Endothelial cell of umbilical vein (primary cell): Measurements from ENCODE around the gene SLCO3A1. TPM values are rescaled to one million over a fixed set of nuclear protein-coding genes. Genes with fewer than 3 reads are reported as not detected.

Source experiments
- BruUV-seq: library from RNA; stranded (reverse); fragments of 400-500 nt; replicated peaks from 2 replicates; lab custom pipeline; 2021; lab: Mats Ljungman, UMichigan
- CTCF ChIA-PET: fragments of 300-600, 350-600 bp; sonication (Branson Sonifier 250); formaldehyde crosslinking; loops from one replicate; lab custom pipeline; 2021; ENCODE audit warnings: antibody characterized with exemption, inconsistent platforms; lab: Charles Lee
- POLR2A ChIA-PET: fragments of 300-600, 350-600 bp; sonication (Branson Sonifier 250); formaldehyde crosslinking; loops from one replicate; lab custom pipeline; 2021; ENCODE audit warnings: antibody characterized with exemption, inconsistent platforms; lab: Charles Lee
- DNase-seq: peaks from one replicate; pipeline ENCODE4 v3.0.0-alpha.2; 2011; ENCODE audit warnings: low read depth, low spot score
- FAIRE-seq: peaks from 2 replicates; lab custom pipeline; 2011; peaks lifted over from hg19 to GRCh38; lab: Jason Lieb, UNC
- H2AFZ ChIP-seq: 2 replicates; pipeline ENCODE4 v1.6.0; 2012; ENCODE audit warnings: low read depth, low read length, control low read depth, inconsistent platforms
- H3K27ac ChIP-seq: 2 replicates; pipeline ENCODE4 v1.5.1; 2011; ENCODE audit warnings: low read depth, mild to moderate bottlenecking, control low read depth, low read length, moderate library complexity; ENCODE audit not compliant: insufficient read depth
- H3K27me3 ChIP-seq, 2 experiments: 2 replicates each; pipeline versions ENCODE4 v1.6.0 to v1.6.1; 2011; ENCODE audit warnings: low read length in 2 of 2, mixed read lengths in 1 of 2; ENCODE audit not compliant: control insufficient read depth in 2 of 2, insufficient read depth in 2 of 2
- H3K36me3 ChIP-seq, 2 experiments: 2 replicates in 1 of 2; 3 replicates in 1 of 2; pipeline ENCODE4 v1.5.1; 2011; ENCODE audit warnings: low read length in 2 of 2, mild to moderate bottlenecking in 1 of 2, moderate library complexity in 1 of 2; ENCODE audit not compliant: control insufficient read depth in 2 of 2, insufficient read depth in 2 of 2; ENCODE audit errors: extremely low read depth in 1 of 2
- H3K4me1 ChIP-seq: 3 replicates; pipeline ENCODE4 v1.5.1; 2011; ENCODE audit warnings: mild to moderate bottlenecking, low read length; ENCODE audit not compliant: control insufficient read depth, insufficient read depth; ENCODE audit errors: extremely low read depth
- H3K4me2 ChIP-seq: 2 replicates; pipeline ENCODE4 v1.6.1; 2011; ENCODE audit warnings: low read length, control low read depth, mixed read lengths; ENCODE audit not compliant: insufficient read depth
- H3K4me3 ChIP-seq, 3 experiments: fragments of 200-600 bp in 1 of 3; sonication (generic), shearing (Covaris generic) in 1 of 3; replicated peaks in 1 of 3; 2 replicates each; pipeline ENCODE4 v1.5.1; 2011 to 2016; ENCODE audit warnings: control low read depth in 3 of 3, low read length in 3 of 3, mild to moderate bottlenecking in 2 of 3, inconsistent platforms in 1 of 3, low read depth in 1 of 3, moderate library complexity in 1 of 3; ENCODE audit not compliant: insufficient read depth in 1 of 3
- H3K79me2 ChIP-seq: 2 replicates; pipeline ENCODE4 v1.6.0; 2012; ENCODE audit warnings: low read length, inconsistent platforms; ENCODE audit not compliant: control insufficient read depth, insufficient read depth
- H3K9ac ChIP-seq: replicated peaks from 2 replicates; pipeline ENCODE3; 2011; ENCODE audit warnings: low read length, control low read depth; ENCODE audit not compliant: insufficient read depth; ENCODE audit errors: extremely low read depth
- H3K9me1 ChIP-seq: replicated peaks from 3 replicates; pipeline ENCODE4 v1.6.0; 2011; ENCODE audit warnings: mild to moderate bottlenecking, low read length; ENCODE audit not compliant: control insufficient read depth, insufficient read depth; ENCODE audit errors: extremely low read depth
- H3K9me3 ChIP-seq: replicated peaks from 2 replicates; pipeline ENCODE4 v1.5.1; 2012; ENCODE audit warnings: low read length, inconsistent platforms; ENCODE audit not compliant: control insufficient read depth, insufficient read depth
- H4K20me1 ChIP-seq: replicated peaks from 2 replicates; pipeline ENCODE3; 2011; ENCODE audit warnings: mild to moderate bottlenecking, low read length; ENCODE audit not compliant: control insufficient read depth, insufficient read depth; ENCODE audit errors: extremely low read depth
- EZH2 ChIP-seq: IDR thresholded peaks from 2 replicates; pipeline ENCODE4 v1.6.1; 2012; ENCODE audit warnings: borderline replicate concordance, low read depth, mild to moderate bottlenecking, moderate library complexity, low read length, inconsistent platforms; ENCODE audit not compliant: severe bottlenecking
- FOS ChIP-seq: IDR thresholded peaks from 2 replicates; pipeline ENCODE4 v1.6.1; 2011; ENCODE audit warnings: mild to moderate bottlenecking, low read length, moderate library complexity, borderline replicate concordance; ENCODE audit not compliant: insufficient read depth
- GATA2 ChIP-seq: IDR thresholded peaks from 2 replicates; pipeline ENCODE4 v1.7.0; 2011; ENCODE audit warnings: low read depth, mild to moderate bottlenecking, moderate library complexity, mixed read lengths, low read length; ENCODE audit not compliant: insufficient read length, insufficient read depth
- JUN ChIP-seq: IDR thresholded peaks from 2 replicates; pipeline ENCODE4 v1.6.1; 2011; ENCODE audit warnings: borderline replicate concordance, low read depth; ENCODE audit not compliant: insufficient read length, insufficient read depth
- MYC ChIP-seq: IDR thresholded peaks from one replicate; pipeline ENCODE4 v1.6.1; 2011; ENCODE audit warnings: mild to moderate bottlenecking, low read depth, low read length
- POLR2A ChIP-seq: IDR thresholded peaks from 2 replicates; pipeline ENCODE4 v1.6.1; 2012; ENCODE audit warnings: low read depth, mild to moderate bottlenecking, control low read depth, low read length
- POLR2AphosphoS5 ChIP-seq: IDR thresholded peaks from 2 replicates; pipeline ENCODE4 v1.6.1; 2012; ENCODE audit warnings: low read depth, mild to moderate bottlenecking, control low read depth, low read length, moderate library complexity; ENCODE audit not compliant: insufficient read depth
- dilution Hi-C: fragments of 300-500 bp; cut with MboI; formaldehyde crosslinking; loops from one replicate; pipeline ENCODE4 v1.15.0; 2019; ENCODE audit warnings: low sequenced_read_pairs; ENCODE audit not compliant: extremely low pct_ligation_motif_present
- intact Hi-C: fragments of 100-400 bp; cut with micrococcal nuclease; formaldehyde crosslinking; loops from one replicate; pipeline ENCODE4 v1.10.0; 2022
- polyA plus RNA-seq, 4 experiments: library from polyadenylated mRNA; depleted of rRNA in 3 of 4; stranded (reverse) in 3 of 4; unstranded in 1 of 4; fragments of >200 nt; gene quantifications; 2 replicates each; pipeline versions ENCODE4 v1.2.1 to v1.2.3, GENCODE V29; 2011 to 2012; ENCODE audit warnings: missing spikeins in 1 of 4
- total RNA-seq: library from RNA; stranded (reverse); gene quantifications from 2 replicates; pipeline ENCODE4 v1.2.3, GENCODE V29; 2021
- TF ChIP-seq, protein P1 (sequence below): IDR thresholded peaks from 2 replicates; pipeline ENCODE4 v1.6.1; 2011; ENCODE audit not compliant: insufficient read depth, insufficient read length
- TF ChIP-seq, protein P2 (sequence below), 2 donors: IDR thresholded peaks; 1 replicate in 1 of 2; 2 replicates in 1 of 2; pipeline ENCODE4 v1.5.1; 2011; ENCODE audit warnings: low read length in 2 of 2, mild to moderate bottlenecking in 2 of 2, moderate library complexity in 2 of 2, control low read depth in 1 of 2, inconsistent platforms in 1 of 2, low read depth in 1 of 2; ENCODE audit not compliant: insufficient read depth in 1 of 2; ENCODE audit errors: extremely low read depth in 1 of 2

The SLCO3A1 gene
- total and polyA plus RNA-seq, 2 donors (not counting 3 experiments of a cell fraction or from before 2014, with no cell fraction given) = 0.88 to 0.92 TPM

DNA sequence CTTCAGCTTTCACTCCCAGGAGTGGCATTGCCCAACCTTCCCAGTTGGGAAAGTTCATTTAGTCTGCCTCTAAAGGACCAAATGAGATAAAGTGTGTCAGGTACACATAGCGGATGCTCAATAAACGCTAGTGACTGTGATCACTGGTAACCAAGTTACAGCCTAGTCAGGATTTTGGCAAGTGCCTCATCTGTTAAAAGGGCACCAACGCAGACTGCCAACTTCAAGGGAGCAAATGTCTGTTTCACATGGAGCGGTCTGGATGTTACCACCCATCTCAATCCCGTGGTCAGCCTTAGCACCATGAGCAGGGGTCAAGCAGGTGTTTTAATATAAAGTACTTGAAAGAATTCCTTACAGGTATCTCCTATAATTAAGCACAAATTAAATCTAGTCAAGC, 22.7 kb downstream of the SLCO3A1 start:
- no peak overlapping the region for H2AFZ ChIP-seq
- no peaks in the 10 kb centered on the region for H3K9me3 ChIP-seq
- no peak overlapping the region for H3K9ac ChIP-seq
- H3K4me1 ChIP-seq = no peaks in the 10 kb centered on the region
- TF ChIP-seq POLR2A (no peak), GATA2 (no peak), EZH2 (no peak), MYC (no peak), FOS (no peak), JUN (no peak), POLR2AphosphoS5 (no peak)
- TF ChIP-seq, protein P1, sequence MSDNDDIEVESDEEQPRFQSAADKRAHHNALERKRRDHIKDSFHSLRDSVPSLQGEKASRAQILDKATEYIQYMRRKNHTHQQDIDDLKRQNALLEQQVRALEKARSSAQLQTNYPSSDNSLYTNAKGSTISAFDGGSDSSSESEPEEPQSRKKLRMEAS = no peak
- TF ChIP-seq, protein P2, sequence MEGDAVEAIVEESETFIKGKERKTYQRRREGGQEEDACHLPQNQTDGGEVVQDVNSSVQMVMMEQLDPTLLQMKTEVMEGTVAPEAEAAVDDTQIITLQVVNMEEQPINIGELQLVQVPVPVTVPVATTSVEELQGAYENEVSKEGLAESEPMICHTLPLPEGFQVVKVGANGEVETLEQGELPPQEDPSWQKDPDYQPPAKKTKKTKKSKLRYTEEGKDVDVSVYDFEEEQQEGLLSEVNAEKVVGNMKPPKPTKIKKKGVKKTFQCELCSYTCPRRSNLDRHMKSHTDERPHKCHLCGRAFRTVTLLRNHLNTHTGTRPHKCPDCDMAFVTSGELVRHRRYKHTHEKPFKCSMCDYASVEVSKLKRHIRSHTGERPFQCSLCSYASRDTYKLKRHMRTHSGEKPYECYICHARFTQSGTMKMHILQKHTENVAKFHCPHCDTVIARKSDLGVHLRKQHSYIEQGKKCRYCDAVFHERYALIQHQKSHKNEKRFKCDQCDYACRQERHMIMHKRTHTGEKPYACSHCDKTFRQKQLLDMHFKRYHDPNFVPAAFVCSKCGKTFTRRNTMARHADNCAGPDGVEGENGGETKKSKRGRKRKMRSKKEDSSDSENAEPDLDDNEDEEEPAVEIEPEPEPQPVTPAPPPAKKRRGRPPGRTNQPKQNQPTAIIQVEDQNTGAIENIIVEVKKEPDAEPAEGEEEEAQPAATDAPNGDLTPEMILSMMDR (IDR thresholded peaks at IDR 0.05; ENCODE audit: extremely low read depth in 1 of 2, insufficient read depth in 1 of 2, low read depth in 1 of 2, low read length in 2 of 2) = no peak
- ChIA-PET CTCF (no interaction called here), POLR2A (no interaction called here)
- DNase-seq (no peak), FAIRE-seq (no peak)
- no peaks in the 10 kb centered on the region for H3K9me1 ChIP-seq
- no peak overlapping the region for H3K4me2 ChIP-seq
- intact Hi-C loops (no loop called here), dilution Hi-C loops (no loop called here)
- BruUV-seq = no TSS peak
- no peaks in the 10 kb centered on the region for H4K20me1 ChIP-seq
- H3K79me2 ChIP-seq = no peaks in the 10 kb centered on the region
- no peaks in the 10 kb centered on the region for H3K36me3 ChIP-seq
- no peak overlapping the region for H3K27ac ChIP-seq
- no peaks in the 10 kb centered on the region for H3K27me3 ChIP-seq
- no peak overlapping the region for H3K4me3 ChIP-seq
